ENCODE results near the gene KCTD15.

DNA sequence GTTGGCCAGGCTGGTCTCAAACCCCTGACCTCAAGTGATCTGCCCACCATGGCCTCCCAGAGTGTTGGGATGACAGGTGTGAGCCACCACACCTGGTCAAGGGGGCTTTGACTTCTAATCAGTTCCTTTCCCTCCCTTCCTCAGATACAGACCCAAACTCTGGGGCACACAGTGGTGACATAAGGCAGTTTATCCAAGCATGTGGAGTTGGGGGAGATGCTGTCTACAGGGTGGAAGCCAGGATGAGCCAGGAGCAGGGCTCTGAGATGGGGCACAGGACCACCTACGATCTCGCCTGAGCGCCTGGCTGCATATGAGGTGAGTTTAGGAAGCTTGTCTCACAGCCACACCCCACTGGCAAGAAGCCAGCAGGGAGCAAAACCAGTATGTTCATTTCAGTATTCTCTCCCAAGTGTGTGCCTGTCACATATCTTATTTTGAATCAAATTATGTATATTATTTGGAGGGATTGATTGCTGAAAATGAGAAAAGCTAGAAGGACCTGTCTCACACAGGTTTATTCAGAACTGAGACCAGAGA, 67.7 kb downstream of the KCTD15 start:
- TF ChIP-seq, protein P1, sequence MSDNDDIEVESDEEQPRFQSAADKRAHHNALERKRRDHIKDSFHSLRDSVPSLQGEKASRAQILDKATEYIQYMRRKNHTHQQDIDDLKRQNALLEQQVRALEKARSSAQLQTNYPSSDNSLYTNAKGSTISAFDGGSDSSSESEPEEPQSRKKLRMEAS (IDR thresholded peaks at IDR 0.05): no peak
- no peak for TF ChIP-seq TEAD4 (IDR thresholded peaks at IDR 0.05)
- TF ChIP-seq CREB1 (IDR thresholded peaks at IDR 0.05; ENCODE audit: low read depth): no peak
- TF ChIP-seq EP300 (IDR thresholded peaks at IDR 0.05; ENCODE audit: borderline replicate concordance): no peak
- no peak for TF ChIP-seq RAD21 (IDR thresholded peaks at IDR 0.05; ENCODE audit: low read depth)
- TF ChIP-seq ZBTB7A (IDR thresholded peaks at IDR 0.05; ENCODE audit: low read depth): no peak
- no peak for TF ChIP-seq EGR1 (IDR thresholded peaks at IDR 0.05)
- no peak for TF ChIP-seq TCF12 (IDR thresholded peaks at IDR 0.05; ENCODE audit: low read depth)
- no peak for TF ChIP-seq TAF1 (IDR thresholded peaks at IDR 0.05; ENCODE audit: low read depth)
- no peak for TF ChIP-seq NFIC (IDR thresholded peaks at IDR 0.05)
- no peak for TF ChIP-seq REST (IDR thresholded peaks at IDR 0.05; ENCODE audit: low read depth)
